DOHH2 (cell line): Measurements from ENCODE around the gene ETV7.

Experiments used
- CTCF ChIP-seq: fragments of 200-600 bp; sonication (generic); IDR thresholded peaks from one replicate; pipeline ENCODE4 v1.5.1; 2014; ENCODE audit warnings: antibody characterized with exemption, mild to moderate bottlenecking, low read depth, low read length; ENCODE audit not compliant: poor library complexity, severe bottlenecking
- EZH2phosphoT487 ChIP-seq: fragments of 200-600 bp; sonication (generic); IDR thresholded peaks from 2 replicates; pipeline ENCODE4 v1.6.1; 2017; ENCODE audit warnings: borderline replicate concordance, mild to moderate bottlenecking, antibody characterized with exemption, low read length, moderate library complexity, mixed read lengths

- no peak for TF ChIP-seq CTCF
- no peak for TF ChIP-seq EZH2phosphoT487
Measured at GRCh38 chr6:36319436-36319762, 68.1 kb downstream of the ETV7 start.
